B cell (primary cell): Measurements from ENCODE around the gene CYTH2.

Source experiments
- EZH2 ChIP-seq: IDR thresholded peaks from 2 replicates; pipeline ENCODE4 v1.6.1; 2012; ENCODE audit warnings: borderline replicate concordance, low read depth, mild to moderate bottlenecking, moderate library complexity, low read length; ENCODE audit not compliant: insufficient read depth, poor library complexity, severe bottlenecking
- TF ChIP-seq, protein P1 (sequence below): fragments of 200-600 bp; IDR thresholded peaks from one replicate; pipeline ENCODE4 v1.8.0; 2022; ENCODE audit warnings: antibody characterized with exemption, mild to moderate bottlenecking

DNA sequence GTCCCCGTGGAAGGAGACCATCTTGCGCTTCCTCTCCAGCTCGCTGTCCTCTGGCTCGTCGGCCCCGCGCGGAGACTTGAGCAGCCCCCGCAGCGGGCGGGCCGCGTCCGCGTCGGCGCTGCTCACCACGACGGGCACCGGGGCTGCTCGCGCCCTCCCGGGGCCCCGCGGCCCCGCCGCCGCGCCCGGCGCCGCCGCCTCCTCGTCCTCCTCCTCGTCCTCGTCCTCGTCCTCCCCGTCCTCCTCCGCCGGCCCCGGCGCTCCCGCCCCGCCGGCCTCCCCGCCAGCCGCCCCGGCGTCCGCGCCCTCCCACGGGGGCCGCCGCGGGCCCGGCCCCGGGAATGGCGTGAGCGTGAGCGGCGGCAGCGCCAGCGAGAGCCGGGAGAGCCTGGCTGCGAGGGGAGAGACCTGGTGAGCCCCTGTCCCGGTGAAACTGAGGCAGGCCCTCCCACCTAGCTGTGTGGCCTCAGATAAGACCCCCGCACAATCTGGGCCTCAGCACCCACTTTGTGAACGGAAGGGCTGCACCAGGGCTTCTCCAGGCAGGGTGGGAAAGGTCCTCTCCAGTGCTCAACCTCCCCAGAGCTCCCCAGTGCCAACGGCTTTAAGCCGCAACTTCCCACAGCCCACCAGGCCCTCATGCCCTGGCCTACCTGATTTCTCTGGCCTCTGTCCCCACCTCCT lies 24.7 kb downstream of the CYTH2 start:
- TF ChIP-seq, protein P1, sequence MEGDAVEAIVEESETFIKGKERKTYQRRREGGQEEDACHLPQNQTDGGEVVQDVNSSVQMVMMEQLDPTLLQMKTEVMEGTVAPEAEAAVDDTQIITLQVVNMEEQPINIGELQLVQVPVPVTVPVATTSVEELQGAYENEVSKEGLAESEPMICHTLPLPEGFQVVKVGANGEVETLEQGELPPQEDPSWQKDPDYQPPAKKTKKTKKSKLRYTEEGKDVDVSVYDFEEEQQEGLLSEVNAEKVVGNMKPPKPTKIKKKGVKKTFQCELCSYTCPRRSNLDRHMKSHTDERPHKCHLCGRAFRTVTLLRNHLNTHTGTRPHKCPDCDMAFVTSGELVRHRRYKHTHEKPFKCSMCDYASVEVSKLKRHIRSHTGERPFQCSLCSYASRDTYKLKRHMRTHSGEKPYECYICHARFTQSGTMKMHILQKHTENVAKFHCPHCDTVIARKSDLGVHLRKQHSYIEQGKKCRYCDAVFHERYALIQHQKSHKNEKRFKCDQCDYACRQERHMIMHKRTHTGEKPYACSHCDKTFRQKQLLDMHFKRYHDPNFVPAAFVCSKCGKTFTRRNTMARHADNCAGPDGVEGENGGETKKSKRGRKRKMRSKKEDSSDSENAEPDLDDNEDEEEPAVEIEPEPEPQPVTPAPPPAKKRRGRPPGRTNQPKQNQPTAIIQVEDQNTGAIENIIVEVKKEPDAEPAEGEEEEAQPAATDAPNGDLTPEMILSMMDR = no peak
- TF ChIP-seq EZH2 = no peak
